Testis (tissue), 3 donors: ENCODE measurements around the gene PPP6R2. TPM values are rescaled to one million over a fixed set of nuclear protein-coding genes. Genes with fewer than 3 reads are reported as not detected.

ENCODE experiments used
- DNase-seq: peaks from one replicate; pipeline ENCODE4 v3.0.0-alpha.2; 2019
- H3K27ac ChIP-seq, 2 donors: fragments of 200-600 bp; sonication (generic); one replicate each; pipeline ENCODE4 v1.5.1; 2019
- H3K27me3 ChIP-seq: fragments of 200-600 bp; sonication (generic); one replicate; pipeline ENCODE4 v1.5.1; 2019
- H3K36me3 ChIP-seq: fragments of 200-600 bp; sonication (generic); one replicate; pipeline ENCODE4 v1.5.1; 2017; ENCODE audit warnings: low read depth; ENCODE audit errors: missing control alignments
- H3K4me1 ChIP-seq: fragments of 200-600 bp; sonication (generic); one replicate; pipeline ENCODE4 v1.5.1; 2019
- H3K4me3 ChIP-seq, 2 donors: fragments of 200-600 bp; sonication (generic); one replicate each; pipeline ENCODE4 v1.5.1; 2017 to 2019
- H3K9me3 ChIP-seq: fragments of 200-600 bp; sonication (generic); one replicate; pipeline ENCODE4 v1.5.1; 2017
- POLR2A ChIP-seq: fragments of 450-650 bp; IDR thresholded peaks from one replicate; pipeline ENCODE4 v1.6.1; 2017; ENCODE audit warnings: antibody characterized with exemption, mild to moderate bottlenecking, moderate library complexity
- WGBS, 2 donors: methylation state at CpG; one replicate each; pipeline ENCODE4 v1.1.5; 2018; 5-methylcytosine and 5-hydroxymethylcytosine counted together
- intact Hi-C: fragments of 100-400 bp; cut with DNase I; formaldehyde crosslinking; loops from one replicate; pipeline ENCODE4 v1.15.1; 2023; ENCODE audit warnings: low total_unique reads
- polyA plus RNA-seq: library from polyadenylated mRNA; stranded (reverse); fragments of 350-450 nt; fragmentation: Illumina TruSeq; extraction: RNeasy Lipid Tissue Mini Kit (QIAGEN cat#74804); gene quantifications from one replicate; pipeline ENCODE4 v1.2.3, GENCODE V29; 2014; ENCODE audit warnings: low read depth, low replicate concordance; ENCODE audit not compliant: insufficient read depth
- total RNA-seq, 2 donors: library from RNA; depleted of rRNA; stranded (reverse); fragments of >200 nt; gene quantifications; one replicate each; pipeline ENCODE4 v1.2.3, GENCODE V29; 2016
- TF ChIP-seq, protein P1 (sequence below), 3 experiments: fragments of 450-650 bp in 2 of 3; fragments of 200-600 bp in 1 of 3; sonication (generic) in 1 of 3; IDR thresholded peaks; one replicate each; pipeline ENCODE4 v1.5.1; 2016 to 2019; ENCODE audit warnings: antibody characterized with exemption in 3 of 3, mild to moderate bottlenecking in 2 of 3, moderate library complexity in 1 of 3

Gene PPP6R2
- total and polyA plus RNA-seq, 3 donors from 2014 or later, result 123 to 142 (median 138) TPM

DNA sequence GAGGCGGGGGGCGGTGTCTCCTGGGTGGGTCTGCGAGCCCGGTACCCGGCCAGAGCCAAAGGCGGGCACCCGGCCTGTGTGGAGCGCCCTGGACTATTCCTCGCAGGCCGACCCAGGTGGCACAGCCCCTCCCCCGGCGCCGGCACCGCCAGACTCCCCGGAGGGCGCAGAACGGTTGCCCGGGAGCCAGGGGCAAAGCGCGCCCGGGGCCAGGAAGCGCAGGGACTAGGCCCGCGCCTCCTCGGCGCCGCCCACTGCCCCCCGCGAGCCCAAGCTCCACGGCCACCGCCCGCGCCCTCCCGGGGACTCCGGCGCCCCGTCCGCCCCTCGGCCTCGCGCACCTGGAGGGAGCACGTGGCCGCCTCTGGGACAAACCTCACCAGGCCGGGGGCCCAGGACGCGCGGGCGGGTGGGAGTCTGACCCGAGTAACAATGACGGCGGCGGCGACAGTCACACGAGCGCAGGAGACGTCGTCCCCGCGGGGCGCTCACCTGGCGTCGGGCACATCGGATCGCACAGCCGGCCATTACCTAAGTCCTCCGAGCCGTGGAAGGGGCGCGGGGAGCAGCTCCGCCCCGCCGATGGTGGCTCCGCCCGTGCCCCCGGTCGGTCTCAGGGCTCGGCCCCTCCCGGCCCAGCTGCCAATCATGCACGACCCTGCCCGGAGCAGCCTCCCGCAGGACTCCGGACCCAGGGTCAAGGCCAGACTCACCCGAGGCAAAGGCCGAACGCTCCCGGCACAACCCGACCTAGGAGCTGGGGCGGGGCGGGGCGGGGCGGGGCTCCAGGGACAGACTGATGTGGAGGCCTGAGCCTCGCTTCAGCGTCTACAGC is 43.1 kb upstream of the PPP6R2 start:
- Histone ChIP-seq H3K27ac (no peak overlapping the region), H3K4me3 (peak overlapping the region; percentile 18 to 29), H3K36me3 (no peaks in the 10 kb centered on the region), H3K9me3 (no peaks in the 10 kb centered on the region), H3K27me3 (no peaks in the 10 kb centered on the region), H3K4me1 (peaks cover 80% of the 10 kb centered on the region)
- WGBS, 2 donors, result 45% methylated on average over 67 of the region's 93 CpGs; no CpG with 5 or more reads in 1 of the 2 donors
- TF ChIP-seq POLR2A, result no peak
- TF ChIP-seq, protein P1, sequence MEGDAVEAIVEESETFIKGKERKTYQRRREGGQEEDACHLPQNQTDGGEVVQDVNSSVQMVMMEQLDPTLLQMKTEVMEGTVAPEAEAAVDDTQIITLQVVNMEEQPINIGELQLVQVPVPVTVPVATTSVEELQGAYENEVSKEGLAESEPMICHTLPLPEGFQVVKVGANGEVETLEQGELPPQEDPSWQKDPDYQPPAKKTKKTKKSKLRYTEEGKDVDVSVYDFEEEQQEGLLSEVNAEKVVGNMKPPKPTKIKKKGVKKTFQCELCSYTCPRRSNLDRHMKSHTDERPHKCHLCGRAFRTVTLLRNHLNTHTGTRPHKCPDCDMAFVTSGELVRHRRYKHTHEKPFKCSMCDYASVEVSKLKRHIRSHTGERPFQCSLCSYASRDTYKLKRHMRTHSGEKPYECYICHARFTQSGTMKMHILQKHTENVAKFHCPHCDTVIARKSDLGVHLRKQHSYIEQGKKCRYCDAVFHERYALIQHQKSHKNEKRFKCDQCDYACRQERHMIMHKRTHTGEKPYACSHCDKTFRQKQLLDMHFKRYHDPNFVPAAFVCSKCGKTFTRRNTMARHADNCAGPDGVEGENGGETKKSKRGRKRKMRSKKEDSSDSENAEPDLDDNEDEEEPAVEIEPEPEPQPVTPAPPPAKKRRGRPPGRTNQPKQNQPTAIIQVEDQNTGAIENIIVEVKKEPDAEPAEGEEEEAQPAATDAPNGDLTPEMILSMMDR (IDR thresholded peaks at IDR 0.05), result no peak
- DNase-seq, result no peak
- intact Hi-C loops, result no loop called here

DNA sequence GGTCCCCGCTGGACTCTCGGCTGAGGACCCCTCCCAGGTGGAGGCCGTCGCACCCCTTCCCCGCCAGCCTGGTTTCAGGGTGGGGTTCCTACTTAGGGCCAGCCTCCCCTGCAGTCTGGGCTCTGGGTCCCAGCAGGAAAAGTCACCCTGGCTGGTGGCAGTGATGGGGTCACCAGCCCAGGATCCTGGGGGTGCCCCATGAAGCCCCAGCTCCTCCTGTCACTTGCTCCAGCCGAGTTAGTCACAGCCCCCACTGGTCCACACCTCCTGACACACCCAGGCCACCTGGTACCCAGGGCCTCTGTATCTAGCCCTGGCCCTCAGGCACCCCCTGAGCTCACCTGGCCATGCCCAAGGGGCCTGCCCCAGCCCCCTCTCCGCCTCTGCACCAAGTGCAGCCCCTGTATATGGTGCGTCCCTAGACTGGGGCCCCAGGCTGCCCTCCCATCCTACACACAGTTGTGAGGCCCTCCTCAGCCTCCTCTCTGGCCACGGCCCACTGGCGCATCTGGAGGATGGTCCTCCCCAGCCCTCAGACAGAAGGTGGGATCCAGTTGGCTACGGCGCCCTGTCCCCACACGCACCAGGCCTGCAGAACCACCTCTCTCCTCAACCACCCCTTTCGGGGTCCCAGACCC is 42.4 kb upstream of the PPP6R2 start:
- intact Hi-C loops, result no loop called here
- Histone ChIP-seq H3K4me1 (peaks cover 80% of the 10 kb centered on the region), H3K36me3 (no peaks in the 10 kb centered on the region), H3K27me3 (no peaks in the 10 kb centered on the region), H3K27ac (no peak overlapping the region), H3K9me3 (no peaks in the 10 kb centered on the region), H3K4me3 (peak overlapping the region in 1 of 2 donors; percentile 29)
- TF ChIP-seq POLR2A, result no peak
- TF ChIP-seq, protein P1 (IDR thresholded peaks at IDR 0.05), result no peak
- 84 to 98% methylated on average over 8 to 14 of the region's 14 CpGs for WGBS, 2 donors
- no peak for DNase-seq

DNA sequence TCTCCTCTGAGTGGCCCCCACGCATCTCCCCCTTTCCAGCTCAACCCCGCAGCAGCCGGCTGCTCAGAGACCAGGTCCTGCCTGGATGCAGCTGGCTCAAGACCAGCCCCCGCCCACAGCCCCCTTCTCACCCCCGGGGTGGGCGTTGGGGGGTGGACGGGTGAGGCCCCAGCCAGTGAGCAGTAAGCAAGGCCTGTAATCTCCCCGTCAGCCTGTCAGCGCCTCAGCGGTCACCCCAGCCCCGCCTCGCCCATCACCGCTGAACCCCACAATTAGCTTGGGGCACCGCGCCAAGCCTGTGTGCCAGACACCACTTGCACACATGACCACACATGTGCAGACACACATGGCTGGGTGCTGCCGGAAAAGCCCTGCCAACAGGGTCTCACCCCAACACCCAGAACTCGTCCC is 41.5 kb upstream of the PPP6R2 start:
- H3K4me1 ChIP-seq, result peaks cover 76% of the 10 kb centered on the region
- WGBS, 2 donors, result 75% methylated on average over 12 to 17 of the region's 17 CpGs
- TF ChIP-seq, protein P1 (IDR thresholded peaks at IDR 0.05), result no peak
- no peak for TF ChIP-seq POLR2A
- H3K9me3 ChIP-seq, result no peaks in the 10 kb centered on the region
- no peak for DNase-seq
- H3K4me3 ChIP-seq, result no peak overlapping the region
- H3K27me3 ChIP-seq, result no peaks in the 10 kb centered on the region
- no peak overlapping the region for H3K27ac ChIP-seq
- intact Hi-C loops, result no loop called here
- H3K36me3 ChIP-seq, result no peaks in the 10 kb centered on the region

DNA sequence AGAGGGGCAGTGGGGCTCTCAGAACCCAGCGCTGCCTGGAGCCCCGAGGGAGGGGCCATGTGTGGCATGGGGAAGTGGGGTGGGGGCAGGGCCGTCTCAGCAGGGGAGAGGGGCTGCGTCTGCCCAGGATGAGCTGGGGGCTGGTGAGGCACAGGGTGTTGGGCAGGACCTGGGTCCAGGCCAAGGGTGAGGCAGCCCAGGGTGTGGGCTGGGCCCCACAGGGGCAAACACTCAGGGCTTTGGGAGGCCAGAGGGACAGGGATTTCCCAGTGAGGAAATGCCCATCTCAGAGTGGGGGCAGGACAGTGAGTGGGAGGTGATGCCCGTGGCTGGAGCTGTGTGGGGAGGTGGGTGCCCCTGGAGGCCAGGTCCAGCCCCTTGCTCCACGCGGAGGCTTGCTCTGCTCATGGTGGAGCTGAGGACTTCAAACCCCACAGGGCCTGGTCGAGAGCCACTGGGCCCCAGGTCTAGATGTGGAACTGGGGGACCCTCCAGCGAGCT is 41.0 kb upstream of the PPP6R2 start:
- intact Hi-C loops, result no loop called here
- WGBS, 2 donors, result 58 to 71% methylated on average over 7 to 9 of the region's 9 CpGs
- H3K27ac ChIP-seq, result no peak overlapping the region
- H3K36me3 ChIP-seq, result no peaks in the 10 kb centered on the region
- no peak for DNase-seq
- H3K4me1 ChIP-seq, result peaks cover 70% of the 10 kb centered on the region
- H3K9me3 ChIP-seq, result no peaks in the 10 kb centered on the region
- H3K27me3 ChIP-seq, result no peaks in the 10 kb centered on the region
- H3K4me3 ChIP-seq, result no peak overlapping the region
- no peak for TF ChIP-seq POLR2A
- TF ChIP-seq, protein P1 (IDR thresholded peaks at IDR 0.05), result no peak
